Measurements from ENCODE around the gene MPP2.

Gene MPP2

GRCh38 chr17:43830510-43831140 lies 76.7 kb downstream of the MPP2 start:
- CTCF ChIA-PET, result interaction anchor here (4.0 kb wide), 1 partner anchor 16 kb away, joined by 14 read pairs; the partner anchor contains the start of gene CD300LG
- POLR2A ChIA-PET (ENCODE audit: low non-redundant PET), result no interaction called here
- DNase-seq (ENCODE audit: low spot score), result no peak
- peak overlapping the region; percentile 70; the same call in 1 of the 2 replicates for H3K27ac ChIP-seq
- TF ChIP-seq, protein P1, sequence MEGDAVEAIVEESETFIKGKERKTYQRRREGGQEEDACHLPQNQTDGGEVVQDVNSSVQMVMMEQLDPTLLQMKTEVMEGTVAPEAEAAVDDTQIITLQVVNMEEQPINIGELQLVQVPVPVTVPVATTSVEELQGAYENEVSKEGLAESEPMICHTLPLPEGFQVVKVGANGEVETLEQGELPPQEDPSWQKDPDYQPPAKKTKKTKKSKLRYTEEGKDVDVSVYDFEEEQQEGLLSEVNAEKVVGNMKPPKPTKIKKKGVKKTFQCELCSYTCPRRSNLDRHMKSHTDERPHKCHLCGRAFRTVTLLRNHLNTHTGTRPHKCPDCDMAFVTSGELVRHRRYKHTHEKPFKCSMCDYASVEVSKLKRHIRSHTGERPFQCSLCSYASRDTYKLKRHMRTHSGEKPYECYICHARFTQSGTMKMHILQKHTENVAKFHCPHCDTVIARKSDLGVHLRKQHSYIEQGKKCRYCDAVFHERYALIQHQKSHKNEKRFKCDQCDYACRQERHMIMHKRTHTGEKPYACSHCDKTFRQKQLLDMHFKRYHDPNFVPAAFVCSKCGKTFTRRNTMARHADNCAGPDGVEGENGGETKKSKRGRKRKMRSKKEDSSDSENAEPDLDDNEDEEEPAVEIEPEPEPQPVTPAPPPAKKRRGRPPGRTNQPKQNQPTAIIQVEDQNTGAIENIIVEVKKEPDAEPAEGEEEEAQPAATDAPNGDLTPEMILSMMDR (conservative IDR thresholded peaks at IDR 0.05; ENCODE audit: low read depth), result no peak

DNA sequence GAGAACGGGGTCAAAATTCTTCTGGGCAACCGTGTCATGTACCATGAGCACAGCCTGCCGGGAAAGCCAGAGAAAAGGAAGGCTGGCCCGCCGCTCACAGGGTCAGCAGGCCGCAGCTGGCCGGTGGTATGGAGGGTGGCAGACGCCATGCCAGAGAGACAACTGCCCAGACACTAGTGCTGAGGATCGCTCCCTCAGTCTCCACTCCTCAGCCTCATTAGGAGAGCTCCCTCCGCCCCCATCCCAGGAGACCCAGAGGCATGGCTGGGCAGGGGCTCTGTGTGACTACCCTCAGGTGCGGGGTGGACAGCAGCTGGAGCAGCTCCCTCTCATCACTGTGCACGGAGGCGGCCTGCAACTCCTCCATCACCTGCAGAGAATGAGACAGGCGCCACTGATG lies 77.6 kb downstream of the MPP2 start:
- ChIA-PET POLR2A (ENCODE audit: low non-redundant PET) (no interaction called here), CTCF (interaction anchor here (4.0 kb wide), 1 partner anchor 17 kb away, joined by 14 read pairs; the partner anchor contains the start of gene CD300LG)
- TF ChIP-seq, protein P1 (conservative IDR thresholded peaks at IDR 0.05; ENCODE audit: low read depth), result no peak
- no peak overlapping the region for H3K27ac ChIP-seq
- DNase-seq (ENCODE audit: low spot score), result no peak

DNA sequence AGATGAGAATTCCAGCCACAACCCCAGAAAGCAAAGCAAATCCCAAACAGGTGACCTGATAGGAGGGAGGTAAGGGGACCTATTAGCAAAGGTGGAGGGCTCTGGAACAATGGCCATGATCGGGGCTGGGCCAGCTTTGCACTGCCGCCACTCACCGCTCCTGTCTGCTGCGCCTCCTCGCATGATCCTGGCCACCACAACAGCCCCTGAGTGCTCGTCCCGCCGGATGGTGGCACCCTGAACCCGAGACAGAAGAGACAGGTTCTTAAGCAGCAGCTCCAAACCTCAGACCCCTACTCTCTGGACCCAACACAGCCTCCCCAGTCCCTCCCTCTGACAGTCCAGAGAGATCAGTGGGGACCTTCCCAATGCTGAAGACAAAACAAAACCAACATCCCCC lies 79.7 kb downstream of the MPP2 start:
- ChIA-PET CTCF (interaction anchor here (1.2 to 4.0 kb wide), 2 partner anchors 19 to 51 kb away, joined by 6 to 14 read pairs; partner anchors contain the start of gene CD300LG), POLR2A (ENCODE audit: low non-redundant PET) (no interaction called here)
- TF ChIP-seq, protein P1 (conservative IDR thresholded peaks at IDR 0.05; ENCODE audit: low read depth), result no peak
- H3K27ac ChIP-seq, result no peak overlapping the region
- no peak for DNase-seq (ENCODE audit: low spot score)

DNA sequence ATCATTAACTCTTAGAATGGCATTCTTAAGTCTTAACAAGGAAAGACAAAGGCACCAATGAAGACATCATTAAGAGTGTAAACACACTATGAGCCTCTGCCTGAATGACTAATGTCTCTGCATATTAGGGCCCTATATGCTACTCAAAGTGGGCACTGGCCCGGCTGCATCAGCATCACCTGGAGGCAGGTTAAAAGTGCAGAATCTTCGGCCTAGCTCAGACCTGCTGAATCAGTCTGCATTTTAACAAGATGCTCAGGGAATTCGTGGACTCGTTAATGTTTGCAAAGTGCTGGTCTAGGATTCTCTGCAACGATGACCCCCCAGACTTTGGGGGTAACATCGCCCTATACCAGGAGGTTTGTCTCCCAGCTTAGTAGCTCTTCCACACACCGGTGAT lies 81.1 kb downstream of the MPP2 start:
- TF ChIP-seq, protein P1 (conservative IDR thresholded peaks at IDR 0.05; ENCODE audit: low read depth), result no peak
- CTCF ChIA-PET, result interaction anchor here (0.6 kb wide), 2 partner anchors 11 to 108 kb away, joined by 3 to 6 read pairs; no protein-coding TSS in a partner anchor
- no peak overlapping the region for H3K27ac ChIP-seq
- POLR2A ChIA-PET (ENCODE audit: low non-redundant PET), result no interaction called here
- DNase-seq (ENCODE audit: low spot score), result no peak

DNA sequence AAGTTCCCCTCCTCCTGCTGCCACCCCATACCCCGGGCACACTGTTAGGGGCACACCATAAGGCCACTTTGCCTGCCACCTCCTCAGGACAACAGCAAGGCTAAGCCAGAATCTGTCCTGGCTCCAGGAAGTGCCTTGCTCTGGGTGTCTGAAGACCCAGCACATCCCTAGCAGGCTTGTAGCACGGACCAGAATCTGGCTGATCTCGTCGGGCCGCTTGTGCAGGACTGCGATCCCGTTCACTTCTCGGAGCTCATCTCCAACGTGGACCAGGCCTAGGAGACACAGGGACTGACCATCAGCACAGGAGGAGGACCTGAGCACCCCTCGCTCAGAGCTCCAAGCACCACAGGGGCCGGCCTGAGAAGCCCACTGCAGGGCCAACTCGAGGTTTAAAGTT lies 81.8 kb downstream of the MPP2 start:
- DNase-seq (ENCODE audit: low spot score), result no peak
- ChIA-PET POLR2A (ENCODE audit: low non-redundant PET) (no interaction called here), CTCF (interaction anchor here (0.6 to 0.7 kb wide), 2 partner anchors 108 to 369 kb away, joined by 3 to 6 read pairs; no protein-coding TSS in a partner anchor)
- TF ChIP-seq, protein P1 (conservative IDR thresholded peaks at IDR 0.05; ENCODE audit: low read depth), result no peak
- H3K27ac ChIP-seq, result no peak overlapping the region

All from RWPE1 (cell line).